ENCODE measurements around the gene SERPINB5. TPM values are rescaled to one million over a fixed set of nuclear protein-coding genes. Genes with fewer than 3 reads are reported as not detected.
"Not testable (repeated sequence)": the region's sequence is repeated elsewhere in the genome, so short reads cannot be mapped to it uniquely, and the experiment has no call there.

The SERPINB5 gene
- total RNA-seq, 1 donor from 2014 or later: not detected

- no peaks in the 10 kb centered on the region for H3K9me3 ChIP-seq (ENCODE audit: control insufficient read depth in 3 of 3, low read length in 3 of 3)
- no peak overlapping the region for H3K27ac ChIP-seq (ENCODE audit: low read depth, low read length)
- no peaks in the 10 kb centered on the region for H3K4me1 ChIP-seq (ENCODE audit: control insufficient read depth in 3 of 3, insufficient read depth in 3 of 3, low read length in 3 of 3)
- no peaks in the 10 kb centered on the region for H3K27me3 ChIP-seq (ENCODE audit: control insufficient read depth in 3 of 3, insufficient read depth in 3 of 3, low read length in 3 of 3)
- H3K9ac ChIP-seq (ENCODE audit: low read depth in 1 of 3, low read length in 3 of 3): no peak overlapping the region
- no peaks in the 10 kb centered on the region for H3K36me3 ChIP-seq (ENCODE audit: control insufficient read depth in 3 of 3, insufficient read depth in 3 of 3, low read length in 3 of 3)
- no peak overlapping the region for H3K4me3 ChIP-seq (ENCODE audit: low read length in 3 of 3)
Measured at GRCh38 chr18:63444580-63444979, 32.2 kb upstream of the SERPINB5 start.

GRCh38 chr18:63445037-63445436 is 31.7 kb upstream of the SERPINB5 start:
- no peaks in the 10 kb centered on the region for H3K36me3 ChIP-seq (ENCODE audit: control insufficient read depth in 3 of 3, insufficient read depth in 3 of 3, low read length in 3 of 3)
- no peak overlapping the region for H3K27ac ChIP-seq (ENCODE audit: low read depth, low read length)
- H3K4me3 ChIP-seq (ENCODE audit: low read length in 3 of 3): no peak overlapping the region
- no peaks in the 10 kb centered on the region for H3K4me1 ChIP-seq (ENCODE audit: control insufficient read depth in 3 of 3, insufficient read depth in 3 of 3, low read length in 3 of 3)
- no peaks in the 10 kb centered on the region for H3K27me3 ChIP-seq (ENCODE audit: control insufficient read depth in 3 of 3, insufficient read depth in 3 of 3, low read length in 3 of 3)
- H3K9me3 ChIP-seq (ENCODE audit: control insufficient read depth in 3 of 3, low read length in 3 of 3): no peaks in the 10 kb centered on the region
- H3K9ac ChIP-seq (ENCODE audit: low read depth in 1 of 3, low read length in 3 of 3): no peak overlapping the region

- Histone ChIP-seq H3K9me3 (ENCODE audit: control insufficient read depth in 3 of 3, low read length in 3 of 3) (no peaks in the 10 kb centered on the region), H3K4me3 (ENCODE audit: low read length in 3 of 3) (no peak overlapping the region), H3K36me3 (ENCODE audit: control insufficient read depth in 3 of 3, insufficient read depth in 3 of 3, low read length in 3 of 3) (no peaks in the 10 kb centered on the region), H3K27me3 (ENCODE audit: control insufficient read depth in 3 of 3, insufficient read depth in 3 of 3, low read length in 3 of 3) (no peaks in the 10 kb centered on the region), H3K9ac (ENCODE audit: low read depth in 1 of 3, low read length in 3 of 3) (no peak overlapping the region), H3K4me1 (ENCODE audit: control insufficient read depth in 3 of 3, insufficient read depth in 3 of 3, low read length in 3 of 3) (no peaks in the 10 kb centered on the region), H3K27ac (ENCODE audit: low read depth, low read length) (no peak overlapping the region)
Measured at GRCh38 chr18:63446266-63446665, 30.5 kb upstream of the SERPINB5 start.

- no peak overlapping the region for H3K9ac ChIP-seq (ENCODE audit: low read depth in 1 of 3, low read length in 3 of 3)
- H3K36me3 ChIP-seq (ENCODE audit: control insufficient read depth in 3 of 3, insufficient read depth in 3 of 3, low read length in 3 of 3): no peaks in the 10 kb centered on the region
- no peaks in the 10 kb centered on the region for H3K27me3 ChIP-seq (ENCODE audit: control insufficient read depth in 3 of 3, insufficient read depth in 3 of 3, low read length in 3 of 3)
- H3K4me3 ChIP-seq (ENCODE audit: low read length in 3 of 3): no peak overlapping the region
- H3K9me3 ChIP-seq (ENCODE audit: control insufficient read depth in 3 of 3, low read length in 3 of 3): no peaks in the 10 kb centered on the region
- no peak overlapping the region for H3K27ac ChIP-seq (ENCODE audit: low read depth, low read length)
- no peaks in the 10 kb centered on the region for H3K4me1 ChIP-seq (ENCODE audit: control insufficient read depth in 3 of 3, insufficient read depth in 3 of 3, low read length in 3 of 3)
Measured at GRCh38 chr18:63447066-63447465, 29.7 kb upstream of the SERPINB5 start.

GRCh38 chr18:63449426-63449825 is 27.3 kb upstream of the SERPINB5 start:
- H3K36me3 ChIP-seq (ENCODE audit: control insufficient read depth in 3 of 3, insufficient read depth in 3 of 3, low read length in 3 of 3): no peaks in the 10 kb centered on the region
- H3K9ac ChIP-seq (ENCODE audit: low read depth in 1 of 3, low read length in 3 of 3): no peak overlapping the region
- no peaks in the 10 kb centered on the region for H3K27me3 ChIP-seq (ENCODE audit: control insufficient read depth in 3 of 3, insufficient read depth in 3 of 3, low read length in 3 of 3)
- H3K4me3 ChIP-seq (ENCODE audit: low read length in 3 of 3): no peak overlapping the region
- H3K9me3 ChIP-seq (ENCODE audit: control insufficient read depth in 3 of 3, low read length in 3 of 3): no peaks in the 10 kb centered on the region
- H3K4me1 ChIP-seq (ENCODE audit: control insufficient read depth in 3 of 3, insufficient read depth in 3 of 3, low read length in 3 of 3): no peaks in the 10 kb centered on the region
- H3K27ac ChIP-seq (ENCODE audit: low read depth, low read length): no peak overlapping the region

- Histone ChIP-seq H3K4me3 (ENCODE audit: low read length in 3 of 3) (no peak overlapping the region), H3K36me3 (ENCODE audit: control insufficient read depth in 3 of 3, insufficient read depth in 3 of 3, low read length in 3 of 3) (no peaks in the 10 kb centered on the region), H3K9ac (ENCODE audit: low read depth in 1 of 3, low read length in 3 of 3) (no peak overlapping the region), H3K27me3 (ENCODE audit: control insufficient read depth in 3 of 3, insufficient read depth in 3 of 3, low read length in 3 of 3) (no peaks in the 10 kb centered on the region), H3K27ac (ENCODE audit: low read depth, low read length) (no peak overlapping the region), H3K4me1 (ENCODE audit: control insufficient read depth in 3 of 3, insufficient read depth in 3 of 3, low read length in 3 of 3) (no peaks in the 10 kb centered on the region), H3K9me3 (ENCODE audit: control insufficient read depth in 3 of 3, low read length in 3 of 3) (no peaks in the 10 kb centered on the region)
Measured at GRCh38 chr18:63451799-63452660, 24.7 kb upstream of the SERPINB5 start.

- not testable (repeated sequence) for H3K9me3 ChIP-seq (ENCODE audit: control insufficient read depth in 3 of 3, low read length in 3 of 3); H3K9ac ChIP-seq (ENCODE audit: low read depth in 1 of 3, low read length in 3 of 3); H3K4me3 ChIP-seq (ENCODE audit: low read length in 3 of 3); H3K36me3 ChIP-seq (ENCODE audit: control insufficient read depth in 3 of 3, insufficient read depth in 3 of 3, low read length in 3 of 3); H3K4me1 ChIP-seq (ENCODE audit: control insufficient read depth in 3 of 3, insufficient read depth in 3 of 3, low read length in 3 of 3); H3K27ac ChIP-seq (ENCODE audit: low read depth, low read length); H3K27me3 ChIP-seq (ENCODE audit: control insufficient read depth in 3 of 3, insufficient read depth in 3 of 3, low read length in 3 of 3)
Measured at GRCh38 chr18:63452751-63453150, 24.0 kb upstream of the SERPINB5 start.

- Histone ChIP-seq H3K27me3 (ENCODE audit: control insufficient read depth in 3 of 3, insufficient read depth in 3 of 3, low read length in 3 of 3) (no peaks in the 10 kb centered on the region), H3K27ac (ENCODE audit: low read depth, low read length) (no peak overlapping the region), H3K36me3 (ENCODE audit: control insufficient read depth in 3 of 3, insufficient read depth in 3 of 3, low read length in 3 of 3) (no peaks in the 10 kb centered on the region), H3K9me3 (ENCODE audit: control insufficient read depth in 3 of 3, low read length in 3 of 3) (no peaks in the 10 kb centered on the region), H3K9ac (ENCODE audit: low read depth in 1 of 3, low read length in 3 of 3) (no peak overlapping the region), H3K4me3 (ENCODE audit: low read length in 3 of 3) (no peak overlapping the region), H3K4me1 (ENCODE audit: control insufficient read depth in 3 of 3, insufficient read depth in 3 of 3, low read length in 3 of 3) (no peaks in the 10 kb centered on the region)
Measured at GRCh38 chr18:63454497-63454896, 22.3 kb upstream of the SERPINB5 start.

- Histone ChIP-seq H3K4me1 (ENCODE audit: control insufficient read depth in 3 of 3, insufficient read depth in 3 of 3, low read length in 3 of 3) (no peaks in the 10 kb centered on the region), H3K27ac (ENCODE audit: low read depth, low read length) (no peak overlapping the region), H3K27me3 (ENCODE audit: control insufficient read depth in 3 of 3, insufficient read depth in 3 of 3, low read length in 3 of 3) (no peaks in the 10 kb centered on the region), H3K9ac (ENCODE audit: low read depth in 1 of 3, low read length in 3 of 3) (no peak overlapping the region), H3K36me3 (ENCODE audit: control insufficient read depth in 3 of 3, insufficient read depth in 3 of 3, low read length in 3 of 3) (no peaks in the 10 kb centered on the region), H3K4me3 (ENCODE audit: low read length in 3 of 3) (no peak overlapping the region), H3K9me3 (ENCODE audit: control insufficient read depth in 3 of 3, low read length in 3 of 3) (no peaks in the 10 kb centered on the region)
Measured at GRCh38 chr18:63457977-63458376, 18.8 kb upstream of the SERPINB5 start.

- no peak overlapping the region for H3K27ac ChIP-seq (ENCODE audit: low read depth, low read length)
- no peaks in the 10 kb centered on the region for H3K36me3 ChIP-seq (ENCODE audit: control insufficient read depth in 3 of 3, insufficient read depth in 3 of 3, low read length in 3 of 3)
- H3K27me3 ChIP-seq (ENCODE audit: control insufficient read depth in 3 of 3, insufficient read depth in 3 of 3, low read length in 3 of 3): peaks cover 0 to 5% (median 0%) of the 10 kb centered on the region in 3 donors
- no peak overlapping the region for H3K9ac ChIP-seq (ENCODE audit: low read depth in 1 of 3, low read length in 3 of 3)
- no peaks in the 10 kb centered on the region for H3K9me3 ChIP-seq (ENCODE audit: control insufficient read depth in 3 of 3, low read length in 3 of 3)
- H3K4me3 ChIP-seq (ENCODE audit: low read length in 3 of 3): no peak overlapping the region
- H3K4me1 ChIP-seq (ENCODE audit: control insufficient read depth in 3 of 3, insufficient read depth in 3 of 3, low read length in 3 of 3): no peaks in the 10 kb centered on the region
Measured at GRCh38 chr18:63460414-63460813, 16.3 kb upstream of the SERPINB5 start.
